GM18907 (cell line): ENCODE results near the gene OLIG2.

Experiments used
- ATAC-seq: cut with Tn5 transposase; IDR thresholded peaks from one replicate; pipeline ENCODE4 v1.9.1; 2021; ENCODE audit warnings: mild to moderate bottlenecking, moderate library complexity; ENCODE audit not compliant: unreplicated experiment

The OLIG2 gene

DNA sequence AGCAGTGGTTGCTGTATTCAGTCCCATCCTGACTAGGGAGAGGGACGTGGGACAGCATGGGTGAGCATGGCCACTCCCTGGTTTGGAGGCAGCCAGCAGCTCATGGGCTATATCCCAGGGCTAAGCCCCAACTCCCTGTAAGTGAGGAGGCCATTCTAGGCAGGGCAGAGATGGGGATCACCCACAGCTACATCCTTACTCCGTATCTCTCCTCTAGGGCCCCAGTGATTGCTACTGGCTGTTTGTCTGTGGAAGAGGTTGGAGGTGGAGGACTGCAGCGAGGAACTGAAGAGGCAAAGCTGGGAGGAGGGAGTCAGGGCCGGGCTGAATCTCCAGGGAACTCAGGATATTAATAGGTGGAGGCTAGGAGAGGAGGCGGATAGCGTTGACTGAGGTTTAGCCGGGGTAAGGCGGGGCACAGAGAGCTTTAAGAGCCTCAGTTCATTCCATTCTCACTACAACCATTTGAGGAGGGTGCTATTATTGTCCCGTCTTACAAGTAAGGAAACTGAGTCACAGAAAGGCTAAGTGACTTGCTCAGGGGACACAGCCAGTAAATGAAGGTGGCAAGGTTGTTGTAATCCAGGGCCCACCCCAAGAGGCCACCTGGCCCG, 6.8 kb downstream of the OLIG2 start:
- no peak for ATAC-seq

DNA sequence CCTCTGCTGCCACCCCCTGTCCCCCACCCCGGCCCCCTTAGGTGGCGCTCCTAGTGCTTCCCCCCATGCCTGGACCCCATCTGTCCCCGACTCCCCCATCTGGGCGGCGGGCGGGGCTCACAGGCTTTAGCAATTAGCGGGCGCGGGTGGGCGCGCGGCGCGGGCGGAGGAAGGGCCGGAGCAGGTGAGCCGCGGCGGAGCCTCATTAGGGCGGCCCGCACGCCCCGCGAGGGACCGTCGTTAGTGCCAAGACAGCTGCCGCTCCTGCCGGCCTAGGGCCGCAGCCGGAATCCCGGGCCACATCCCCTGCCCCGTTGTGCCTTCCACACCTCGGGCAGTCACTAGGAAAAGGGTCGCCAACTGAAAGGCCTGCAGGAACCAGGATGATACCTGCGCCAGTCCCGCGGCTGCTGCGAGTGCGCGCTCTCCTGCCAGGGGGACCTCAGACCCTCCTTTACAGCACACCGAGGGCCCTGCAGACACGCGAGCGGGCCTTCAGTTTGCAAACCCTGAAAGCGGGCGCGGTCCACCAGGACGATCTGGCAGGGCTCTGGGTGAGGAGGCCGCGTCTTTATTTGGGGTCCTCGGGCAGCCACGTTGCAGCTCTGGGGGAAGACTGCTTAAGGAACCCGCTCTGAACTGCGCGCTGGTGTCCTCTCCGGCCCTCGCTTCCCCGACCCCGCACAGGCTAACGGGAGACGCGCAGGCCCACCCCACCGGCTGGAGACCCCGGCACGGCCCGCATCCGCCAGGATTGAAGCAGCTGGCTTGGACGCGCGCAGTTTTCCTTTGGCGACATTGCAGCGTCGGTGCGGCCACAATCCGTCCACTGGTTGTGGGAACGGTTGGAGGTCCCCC, 7.6 kb downstream of the OLIG2 start:
- ATAC-seq: no peak

DNA sequence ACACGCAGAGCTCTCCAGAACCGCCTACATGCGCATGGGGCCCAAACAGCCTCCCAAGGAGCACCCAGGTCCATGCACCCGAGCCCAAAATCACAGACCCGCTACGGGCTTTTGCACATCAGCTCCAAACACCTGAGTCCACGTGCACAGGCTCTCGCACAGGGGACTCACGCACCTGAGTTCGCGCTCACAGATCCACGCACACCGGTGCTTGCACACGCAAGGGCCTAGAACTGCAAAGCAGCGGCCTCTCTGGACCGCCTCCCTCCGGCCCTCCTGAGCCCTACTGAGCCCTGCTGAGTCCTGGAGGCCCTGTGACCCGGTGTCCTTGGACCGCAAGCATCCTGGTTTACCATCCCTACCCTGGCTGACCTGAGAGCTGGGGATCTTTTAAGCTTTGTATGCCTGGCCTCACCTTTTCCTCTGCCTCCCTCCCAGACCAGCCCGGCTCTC, 8.3 kb downstream of the OLIG2 start:
- ATAC-seq: no peak

DNA sequence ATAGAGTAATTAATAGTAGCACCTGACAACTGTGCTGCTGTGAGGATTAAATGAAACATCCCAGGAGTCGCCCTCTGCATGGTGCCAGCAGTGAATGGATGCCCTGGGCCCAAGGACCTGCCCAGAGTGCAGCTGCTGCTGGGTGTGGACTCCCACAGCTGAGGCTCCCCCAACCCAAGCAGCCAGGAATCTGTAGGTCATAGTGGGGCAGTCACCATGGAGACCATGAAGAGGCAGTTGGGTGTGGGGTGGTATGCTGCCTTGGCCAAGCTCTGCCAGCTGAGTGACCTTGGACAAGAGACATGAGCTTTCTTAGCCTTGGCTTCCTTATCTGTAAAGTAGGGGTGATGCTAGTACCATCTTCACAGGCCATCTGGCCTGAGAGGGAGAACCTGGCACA, 9.4 kb downstream of the OLIG2 start:
- no peak for ATAC-seq

DNA sequence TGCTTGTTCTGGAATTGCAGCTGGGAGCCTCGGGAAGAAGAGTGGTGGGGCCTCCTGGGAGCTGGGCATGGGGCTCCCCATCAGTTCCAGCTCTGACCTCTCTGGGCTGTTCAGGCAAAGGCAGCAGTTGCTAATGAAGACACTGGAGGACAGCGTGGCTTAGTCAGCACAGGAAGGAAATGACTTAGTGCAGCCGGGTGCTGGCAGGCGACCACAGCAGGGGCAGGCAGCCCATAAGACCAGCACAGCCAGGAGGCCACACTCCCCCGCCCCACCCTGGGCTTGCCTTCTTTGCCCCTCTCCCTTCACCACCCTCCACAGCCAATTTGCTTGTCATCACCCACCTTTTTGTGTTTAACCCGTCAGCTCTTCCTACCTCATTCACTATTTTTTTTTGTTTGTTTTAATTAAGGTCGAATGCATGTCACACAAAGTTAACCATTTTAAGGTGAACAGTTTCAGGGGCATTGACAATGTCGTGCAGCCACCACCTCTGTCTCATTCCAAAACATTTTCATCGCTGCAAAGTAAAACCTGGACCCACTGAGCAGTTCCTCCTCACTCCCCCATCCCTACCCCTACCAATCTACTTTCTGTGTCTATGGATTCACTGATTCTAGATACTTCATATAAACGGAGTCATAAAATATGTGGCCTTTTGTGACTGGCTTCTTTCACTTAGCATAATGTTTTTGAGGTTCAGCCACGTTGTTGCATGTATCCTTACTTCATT, 10.9 kb downstream of the OLIG2 start:
- ATAC-seq: no peak

DNA sequence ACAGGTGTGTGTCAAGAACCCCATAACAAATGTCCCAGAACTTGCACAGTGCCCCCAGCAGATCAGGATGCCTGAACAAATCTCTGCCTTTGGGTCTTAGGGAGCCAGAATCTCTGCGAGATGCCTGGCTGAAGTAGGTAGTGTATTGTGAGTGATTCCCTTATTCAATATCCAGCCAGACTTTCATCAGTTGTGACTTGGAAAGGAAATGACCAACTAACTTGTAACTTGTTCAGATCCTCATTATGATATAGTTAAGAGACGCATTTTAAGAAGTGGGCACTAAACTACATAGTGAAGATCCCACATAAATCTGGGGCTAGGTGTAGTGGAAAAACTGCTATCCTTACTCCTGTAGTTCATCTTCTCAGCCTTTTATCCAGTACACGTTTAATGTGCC, 11.8 kb downstream of the OLIG2 start:
- no peak for ATAC-seq

DNA sequence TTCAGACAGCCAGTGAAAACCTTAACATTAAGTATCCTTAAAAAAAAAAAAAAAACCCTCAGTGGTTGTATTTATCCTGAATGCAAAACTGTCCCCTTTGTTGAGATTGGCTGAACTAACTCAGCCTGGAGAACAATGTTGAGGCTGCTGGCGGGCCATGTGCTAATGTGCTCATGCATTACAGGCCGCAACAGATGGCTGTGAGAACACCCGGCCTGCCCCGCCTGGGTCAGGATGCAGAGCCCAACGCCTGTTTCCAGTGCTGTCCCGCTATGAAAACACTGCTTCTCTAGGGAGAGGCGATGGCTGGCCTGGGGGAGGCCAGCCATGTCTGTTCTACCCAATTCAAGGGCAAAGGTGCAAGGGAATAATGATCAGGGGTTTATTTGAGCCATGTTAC, 13.8 kb downstream of the OLIG2 start:
- no peak for ATAC-seq

DNA sequence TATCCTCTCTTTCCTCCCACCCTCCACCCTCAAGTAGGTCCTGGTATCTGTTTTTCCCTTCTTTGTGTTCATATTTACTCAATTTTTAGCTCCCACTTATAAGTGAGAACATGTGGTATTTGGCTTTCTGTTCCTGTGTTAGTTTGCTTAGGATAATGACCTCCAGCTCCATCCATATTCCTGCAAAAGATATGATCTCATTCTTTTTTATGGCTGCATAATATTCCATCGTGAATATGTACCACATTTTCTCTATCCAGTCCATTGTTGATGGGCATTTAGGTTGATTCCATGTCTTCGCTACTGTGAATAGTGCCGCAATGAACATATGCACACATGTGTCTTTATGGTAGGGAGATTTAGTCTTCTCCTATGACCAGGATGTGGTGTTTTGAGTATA, 14.5 kb downstream of the OLIG2 start:
- ATAC-seq: no peak

DNA sequence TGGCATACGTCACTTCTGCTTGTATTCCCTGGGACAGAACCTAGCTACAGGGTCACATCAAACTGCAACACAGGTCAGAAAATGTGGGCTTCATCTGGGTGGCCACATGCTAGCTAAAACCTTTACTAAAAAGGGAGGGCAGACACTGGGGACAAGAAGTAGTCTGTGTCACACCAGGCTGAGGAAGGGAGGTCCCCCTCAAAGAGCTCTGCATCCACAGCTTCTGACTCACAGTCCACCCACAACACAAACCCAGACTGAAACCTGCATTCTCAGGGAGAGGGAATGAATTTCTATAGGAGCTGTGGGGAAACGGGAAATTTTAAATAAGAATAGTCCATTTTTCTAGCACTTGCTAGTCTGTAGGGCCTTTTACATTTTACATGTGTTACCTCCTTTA, 16.2 kb downstream of the OLIG2 start:
- ATAC-seq: no peak

DNA sequence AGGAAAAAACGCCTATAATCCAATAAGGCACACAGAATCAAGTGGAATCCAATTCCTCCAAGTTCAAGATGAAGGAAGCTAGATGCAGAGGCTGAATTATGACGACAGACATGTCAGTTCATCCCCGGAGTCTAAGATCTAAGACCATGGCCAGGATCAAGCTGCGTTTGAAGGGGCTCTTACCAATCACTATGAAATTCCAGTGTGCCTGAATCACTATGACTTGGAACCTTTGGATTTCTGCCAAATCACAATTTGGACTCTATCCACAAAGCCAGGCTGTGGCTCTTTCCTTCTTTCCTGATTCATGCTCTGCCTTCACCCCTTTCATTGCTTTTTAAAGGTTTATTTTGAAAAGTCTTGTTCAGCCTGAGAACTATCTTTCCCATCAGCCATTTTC, 17.1 kb downstream of the OLIG2 start:
- no peak for ATAC-seq

DNA sequence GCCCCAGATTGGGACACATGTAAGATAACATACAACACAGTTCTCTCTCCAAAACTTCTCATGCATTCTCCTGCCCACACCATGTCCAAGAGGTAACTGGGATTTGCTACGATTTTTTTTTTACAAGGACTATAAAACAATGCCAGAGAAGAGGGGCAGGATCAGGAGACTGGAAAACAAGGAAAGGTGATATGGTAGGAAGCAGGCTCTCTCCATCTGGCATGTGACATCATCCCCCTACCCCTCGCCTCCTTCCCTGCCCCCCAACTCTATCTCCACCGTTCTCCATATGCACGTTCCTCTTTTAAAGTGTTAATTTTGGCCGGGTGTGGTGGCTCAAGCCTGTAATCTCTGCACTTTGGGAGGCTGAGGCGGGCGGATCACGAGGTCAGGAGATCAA, 20.7 kb downstream of the OLIG2 start:
- ATAC-seq: no peak

DNA sequence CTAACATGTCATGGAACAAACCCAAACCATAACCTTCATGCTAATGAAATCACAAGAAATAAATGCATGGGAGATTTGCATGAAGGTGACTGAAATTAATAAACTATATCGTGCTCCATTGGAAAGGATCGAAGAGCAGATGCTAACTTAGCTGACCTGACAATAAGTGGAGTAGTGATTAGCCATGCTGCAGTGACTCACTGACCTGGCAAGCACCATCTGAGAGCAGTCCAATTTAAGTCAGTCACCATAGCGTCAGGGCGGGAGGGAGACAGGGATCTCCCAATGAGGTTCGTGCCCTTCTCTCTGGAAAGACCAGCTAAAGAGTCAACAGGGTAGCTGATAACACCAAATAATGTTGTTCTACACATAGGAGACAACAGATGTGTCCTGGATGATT, 21.5 kb downstream of the OLIG2 start:
- ATAC-seq: no peak

DNA sequence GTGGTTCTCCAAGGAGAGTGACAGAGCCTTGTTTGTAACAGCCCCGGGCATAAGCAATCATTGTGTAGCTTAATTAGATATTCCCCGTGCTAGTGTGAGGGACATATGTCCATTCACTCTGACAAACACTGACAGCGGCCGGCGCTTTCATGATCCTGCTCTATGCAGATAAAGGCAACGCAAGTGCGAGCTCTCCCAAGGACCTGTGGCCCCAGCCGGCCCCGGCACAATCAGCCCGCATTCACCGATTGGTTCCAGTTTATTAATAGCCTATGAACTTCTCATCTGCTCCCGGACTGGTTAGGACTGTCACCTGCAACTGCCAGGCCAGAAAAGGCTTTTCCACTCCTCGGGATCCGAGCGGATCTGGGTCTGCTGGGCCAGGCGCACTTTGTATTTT, 26.2 kb downstream of the OLIG2 start:
- ATAC-seq: no peak

DNA sequence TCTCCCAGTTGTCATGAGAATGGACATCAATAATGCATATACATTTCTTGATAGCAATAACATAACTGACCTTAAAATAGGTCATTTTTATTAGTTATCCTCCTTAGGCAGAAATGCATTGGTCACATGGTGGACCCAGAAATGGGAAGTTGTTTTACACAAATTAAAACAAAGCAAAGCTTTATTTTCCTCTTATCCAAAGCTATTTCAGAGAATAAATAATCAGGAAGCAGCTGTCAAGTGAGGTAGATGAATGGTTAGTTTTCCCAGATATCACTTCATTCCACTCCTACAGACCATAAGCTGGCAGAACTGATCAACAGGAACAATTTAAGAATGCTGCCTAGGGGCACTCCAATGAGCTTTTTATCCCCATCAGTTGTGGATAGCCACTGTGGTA, 28.2 kb downstream of the OLIG2 start:
- no peak for ATAC-seq

DNA sequence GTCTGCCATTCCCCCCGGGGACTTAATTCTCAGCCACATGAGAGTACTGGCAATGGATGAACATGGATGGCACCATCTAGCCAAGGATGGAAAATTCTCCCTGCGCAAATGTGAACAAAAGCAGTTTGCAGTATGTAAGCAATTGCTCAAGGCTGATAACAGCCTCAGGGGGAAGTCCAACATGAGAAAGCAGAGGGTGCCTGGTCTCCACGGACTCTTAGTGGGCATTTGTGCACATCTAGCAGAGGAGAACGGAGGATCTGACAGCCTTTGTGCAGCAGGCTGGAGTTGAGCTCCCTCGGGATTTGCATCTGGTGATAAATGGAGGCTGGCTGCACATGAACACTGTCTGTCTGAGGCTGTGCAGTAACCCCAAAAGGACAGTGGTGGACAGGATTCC, 30.3 kb downstream of the OLIG2 start:
- ATAC-seq: no peak

DNA sequence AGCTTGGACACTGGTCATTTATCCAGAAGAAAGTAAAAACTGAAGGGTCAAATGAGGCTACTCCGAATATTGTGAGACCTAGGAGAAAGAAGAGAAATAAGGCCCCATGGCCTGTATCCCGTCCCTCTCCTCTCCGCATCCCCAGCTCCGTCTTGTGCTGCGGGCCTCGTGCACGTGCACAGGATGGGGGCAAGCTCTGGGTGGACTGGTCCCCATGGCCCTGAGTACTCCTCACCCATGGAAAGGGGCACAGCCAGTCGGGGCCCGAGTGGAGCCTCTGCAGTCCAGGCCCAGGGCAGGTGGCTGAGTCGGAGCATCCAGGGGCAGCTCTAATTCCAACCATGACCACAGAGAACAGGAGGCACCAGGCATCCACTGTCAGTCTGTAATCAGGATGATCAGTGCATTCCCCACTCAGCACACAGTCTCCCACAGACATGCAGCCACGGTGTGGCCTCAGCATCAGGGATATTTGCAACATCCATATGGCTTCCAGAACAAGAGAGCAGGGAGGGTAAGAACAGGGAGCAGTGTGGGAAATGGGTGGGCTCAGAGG, 31.7 kb downstream of the OLIG2 start:
- ATAC-seq: no peak

DNA sequence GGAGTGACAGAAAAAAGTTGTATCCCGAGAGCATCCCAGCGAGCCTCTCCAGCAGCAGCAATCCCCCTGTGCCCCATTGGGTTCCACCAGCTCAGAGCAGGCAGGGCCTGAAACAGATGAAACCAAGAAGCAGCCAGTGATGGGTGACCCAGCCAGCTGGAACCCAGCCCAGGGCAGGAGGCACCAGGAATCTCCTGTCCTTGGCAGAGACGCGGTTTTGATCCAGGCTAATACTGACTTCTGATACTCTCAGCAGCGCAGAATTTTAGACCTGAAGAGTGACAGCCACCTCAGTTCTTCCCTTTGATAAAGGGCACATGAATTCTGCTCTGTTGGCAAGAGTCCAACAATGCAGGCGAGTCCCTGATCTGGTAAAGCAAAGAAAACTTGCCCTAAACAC, 32.8 kb downstream of the OLIG2 start:
- no peak for ATAC-seq

DNA sequence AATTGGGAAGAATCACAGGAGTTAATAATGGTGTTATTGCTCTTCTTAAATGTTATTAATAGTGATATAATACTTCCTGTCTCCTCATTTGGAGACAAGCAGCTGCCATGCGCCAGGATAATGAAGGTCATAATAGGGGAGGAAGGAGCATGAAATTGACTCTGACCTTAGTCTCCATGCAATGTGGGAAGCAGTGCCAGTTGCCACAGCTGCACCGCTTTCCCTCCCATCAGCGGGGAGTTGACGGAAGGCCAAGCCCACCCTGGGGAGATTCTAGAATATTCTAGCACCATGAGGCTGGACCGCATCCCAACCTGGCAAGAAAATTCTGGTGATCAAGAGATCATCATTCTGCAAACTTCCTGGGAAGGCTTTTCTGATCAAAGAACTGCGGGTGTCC, 33.2 kb downstream of the OLIG2 start:
- no peak for ATAC-seq

DNA sequence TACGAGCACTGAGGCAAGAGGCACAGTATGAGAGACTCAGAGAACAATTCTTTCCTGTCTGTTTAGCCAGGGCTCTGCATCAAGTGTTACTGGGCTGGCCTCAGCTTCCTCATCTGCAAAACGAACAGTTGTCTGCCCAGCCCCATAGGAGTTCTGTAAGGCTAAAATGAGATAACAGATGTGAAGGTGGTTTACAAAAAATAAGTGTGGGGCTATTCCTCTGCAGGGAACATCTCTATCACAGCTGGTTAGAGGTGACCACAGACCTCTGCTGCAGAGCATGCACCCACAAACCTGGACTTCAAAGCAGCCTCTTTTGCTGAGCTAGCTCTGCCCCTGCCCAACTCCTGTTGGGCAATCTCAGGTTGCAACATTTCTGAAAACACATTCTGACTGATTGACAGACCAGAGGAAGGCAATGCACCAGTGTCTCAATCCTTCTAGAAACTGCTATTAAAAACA, 33.7 kb downstream of the OLIG2 start:
- no peak for ATAC-seq

DNA sequence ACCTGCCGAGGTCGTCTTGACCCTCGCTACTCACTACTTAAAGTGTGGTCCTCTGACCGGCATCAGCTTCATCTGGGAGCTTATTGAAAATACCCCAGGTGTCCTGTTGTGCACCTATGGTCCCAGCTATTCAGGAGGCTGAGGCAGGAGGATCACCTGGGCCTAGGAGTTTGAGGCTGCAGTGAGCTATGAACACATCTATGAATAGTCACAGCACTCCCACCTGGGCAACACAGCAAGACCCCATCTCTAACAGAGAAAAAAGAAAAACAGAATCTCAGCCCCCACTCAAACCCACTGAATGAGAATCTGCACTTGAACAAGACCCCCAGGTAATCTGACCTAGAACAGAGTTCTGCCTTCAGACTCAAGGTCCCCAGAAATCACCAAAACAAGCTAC, 35.5 kb downstream of the OLIG2 start:
- no peak for ATAC-seq

DNA sequence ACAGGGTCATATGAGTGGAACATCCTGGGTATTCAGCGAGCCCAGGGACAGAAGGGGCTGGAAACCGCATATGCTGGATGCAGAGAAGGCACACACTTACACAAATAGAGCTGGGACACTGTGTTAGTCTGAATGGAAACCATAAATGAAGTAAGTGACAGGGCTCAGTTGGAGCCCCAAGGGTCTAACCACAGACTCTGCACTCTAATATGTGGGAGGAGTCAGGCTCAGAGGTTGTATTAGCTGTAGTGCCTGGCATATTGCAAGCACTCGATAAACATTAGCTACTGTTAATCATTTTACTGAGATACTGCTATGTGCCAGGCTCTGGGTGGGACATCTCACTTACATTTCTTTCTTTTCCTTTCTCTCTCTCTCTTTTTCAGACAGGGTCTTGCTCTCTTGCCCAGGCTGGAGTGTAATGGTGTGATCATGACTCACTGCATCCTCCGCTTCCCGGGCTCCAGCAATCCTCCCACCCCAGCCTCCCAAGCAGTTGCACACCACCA, 37.7 kb downstream of the OLIG2 start:
- no peak for ATAC-seq
